CD14-positive monocyte (primary cell): Measurements from ENCODE around the gene SNX12. TPM values are rescaled to one million over a fixed set of nuclear protein-coding genes. Genes with fewer than 3 reads are reported as not detected.

ENCODE experiments used
- DNase-seq, 3 donors: peaks; one replicate each; pipeline ENCODE4 v3.0.0-alpha.2; 2011 to 2022
- H2AFZ ChIP-seq: 2 replicates; pipeline ENCODE4 v1.6.0; 2012; ENCODE audit warnings: mild to moderate bottlenecking, low read depth, low read length, inconsistent platforms; ENCODE audit not compliant: insufficient read depth, poor library complexity, severe bottlenecking
- H3K27ac ChIP-seq, 2 donors: 1 replicate in 1 of 2; 2 replicates in 1 of 2; pipeline ENCODE4 v1.5.1; 2012 to 2013; ENCODE audit warnings: low read length in 2 of 2, control low read depth in 1 of 2, inconsistent platforms in 1 of 2, low read depth in 1 of 2, mild to moderate bottlenecking in 1 of 2
- H3K27me3 ChIP-seq, 2 donors: one replicate each; pipeline versions ENCODE4 v1.6.0 to v1.6.1; 2011 to 2013; ENCODE audit warnings: low read length in 2 of 2; ENCODE audit not compliant: control insufficient read depth in 2 of 2, insufficient read depth in 2 of 2
- H3K36me3 ChIP-seq, 2 donors: replicated peaks in 1 of 2; 1 replicate in 1 of 2; 2 replicates in 1 of 2; pipeline versions ENCODE4 v1.5.1 to v1.6.1; 2012 to 2013; ENCODE audit warnings: low read length in 2 of 2, control low read depth in 1 of 2, inconsistent platforms in 1 of 2, mild to moderate bottlenecking in 1 of 2; ENCODE audit not compliant: insufficient read depth in 2 of 2, control insufficient read depth in 1 of 2
- H3K4me1 ChIP-seq, 2 donors: 1 replicate in 1 of 2; 2 replicates in 1 of 2; pipeline versions ENCODE4 v1.5.1 to v1.6.1; 2012 to 2013; ENCODE audit warnings: low read length in 2 of 2, control low read depth in 1 of 2, inconsistent platforms in 1 of 2, mild to moderate bottlenecking in 1 of 2, moderate library complexity in 1 of 2; ENCODE audit not compliant: insufficient read depth in 2 of 2, control insufficient read depth in 1 of 2
- H3K4me2 ChIP-seq: replicated peaks from 2 replicates; pipeline ENCODE3; 2012; ENCODE audit warnings: low read length, moderate library complexity, mild to moderate bottlenecking; ENCODE audit not compliant: poor library complexity, severe bottlenecking; ENCODE audit errors: extremely low read depth
- H3K4me3 ChIP-seq, 3 experiments: fragments of 200-600 bp in 1 of 3; sonication (generic) in 1 of 3; replicated peaks in 1 of 3; 1 replicate in 2 of 3; 2 replicates in 1 of 3; pipeline ENCODE4 v1.5.1; 2011 to 2013; ENCODE audit warnings: low read length in 3 of 3, mild to moderate bottlenecking in 3 of 3, control low read depth in 2 of 3, low read depth in 2 of 3, inconsistent platforms in 1 of 3, moderate library complexity in 1 of 3
- H3K79me2 ChIP-seq: 2 replicates; pipeline ENCODE4 v1.6.0; 2012; ENCODE audit warnings: mild to moderate bottlenecking, control low read depth, inconsistent platforms, low read length, moderate library complexity; ENCODE audit not compliant: insufficient read depth
- H3K9ac ChIP-seq: 2 replicates; pipeline ENCODE4 v1.6.0; 2017; ENCODE audit warnings: low read length, mild to moderate bottlenecking; ENCODE audit not compliant: insufficient read depth, poor library complexity, severe bottlenecking
- H3K9me3 ChIP-seq, 2 donors: replicated peaks in 1 of 2; 1 replicate in 1 of 2; 2 replicates in 1 of 2; pipeline versions ENCODE4 v1.5.1 to v1.6.1; 2012 to 2013; ENCODE audit warnings: low read length in 2 of 2, control low read depth in 1 of 2; ENCODE audit not compliant: control insufficient read depth in 1 of 2, insufficient read depth in 1 of 2
- H4K20me1 ChIP-seq: 2 replicates; pipeline ENCODE4 v1.6.0; 2012; ENCODE audit warnings: mild to moderate bottlenecking, low read length, control low read depth, moderate library complexity; ENCODE audit not compliant: insufficient read depth
- H3K27ac Mint-ChIP-seq, 7 donors: one replicate each; pipeline ENCODE4 v1.8.0; 2020; ENCODE audit warnings: mild to moderate bottlenecking in 7 of 7, mixed read lengths in 7 of 7, moderate library complexity in 6 of 7, inconsistent platforms in 2 of 7
- H3K27me3 Mint-ChIP-seq, 3 donors: one replicate each; pipeline ENCODE4 v1.8.0; 2021 to 2022; ENCODE audit warnings: low read depth in 3 of 3, mild to moderate bottlenecking in 3 of 3, mixed read lengths in 3 of 3, moderate library complexity in 3 of 3, inconsistent platforms in 1 of 3
- H3K36me3 Mint-ChIP-seq, 2 donors: one replicate each; pipeline ENCODE4 v1.8.0; 2020; ENCODE audit warnings: mixed read lengths in 2 of 2, inconsistent platforms in 1 of 2, mild to moderate bottlenecking in 1 of 2
- H3K4me1 Mint-ChIP-seq: one replicate; pipeline ENCODE4 v1.8.0; 2020; ENCODE audit warnings: mild to moderate bottlenecking, mixed read lengths
- H3K4me3 Mint-ChIP-seq, 2 donors: one replicate each; pipeline ENCODE4 v1.8.0; 2020; ENCODE audit warnings: mild to moderate bottlenecking in 2 of 2, mixed read lengths in 2 of 2, moderate library complexity in 1 of 2
- H3K9me3 Mint-ChIP-seq, 7 donors: one replicate each; pipeline ENCODE4 v1.8.0; 2020 to 2022; ENCODE audit warnings: mixed read lengths in 7 of 7, mild to moderate bottlenecking in 6 of 7, moderate library complexity in 6 of 7, inconsistent platforms in 2 of 7
- WGBS: methylation state at CpG from one replicate; pipeline ENCODE4 v1.1.5; 2013; ENCODE audit warnings: missing lambda C conversion rate; ENCODE audit not compliant: insufficient coverage; 5-methylcytosine and 5-hydroxymethylcytosine counted together
- intact Hi-C, 2 donors: fragments of 100-400 bp; cut with micrococcal nuclease; formaldehyde crosslinking; loops; one replicate each; pipeline versions ENCODE4 v1.15.0 to v1.15.1; 2023
- polyA plus RNA-seq, 3 donors: library from polyadenylated mRNA; depleted of rRNA in 1 of 3; unstranded in 2 of 3; stranded (reverse) in 1 of 3; fragments of 300-500 nt in 2 of 3; fragments of >200 nt in 1 of 3; fragmentation: Illumina TruSeq in 2 of 3; gene quantifications; 1 replicate in 2 of 3; 2 replicates in 1 of 3; pipeline ENCODE4 v1.2.3, GENCODE V29; 2012 to 2021
- small RNA-seq: library from RNA; depleted of rRNA; stranded (forward); fragments of <200 nt; gene quantifications from one replicate; pipeline ENCODE3, GENCODE V24; 2012; ENCODE audit warnings: low read depth; ENCODE audit not compliant: insufficient read length
- TF ChIP-seq, protein P1 (sequence below): fragments of 200-600 bp; IDR thresholded peaks from one replicate; pipeline ENCODE4 v1.8.0; 2022; ENCODE audit warnings: antibody characterized with exemption, mild to moderate bottlenecking

The SNX12 gene
- polyA plus RNA-seq, 3 donors = 4.2 to 12.9 (median 5.0) TPM

DNA sequence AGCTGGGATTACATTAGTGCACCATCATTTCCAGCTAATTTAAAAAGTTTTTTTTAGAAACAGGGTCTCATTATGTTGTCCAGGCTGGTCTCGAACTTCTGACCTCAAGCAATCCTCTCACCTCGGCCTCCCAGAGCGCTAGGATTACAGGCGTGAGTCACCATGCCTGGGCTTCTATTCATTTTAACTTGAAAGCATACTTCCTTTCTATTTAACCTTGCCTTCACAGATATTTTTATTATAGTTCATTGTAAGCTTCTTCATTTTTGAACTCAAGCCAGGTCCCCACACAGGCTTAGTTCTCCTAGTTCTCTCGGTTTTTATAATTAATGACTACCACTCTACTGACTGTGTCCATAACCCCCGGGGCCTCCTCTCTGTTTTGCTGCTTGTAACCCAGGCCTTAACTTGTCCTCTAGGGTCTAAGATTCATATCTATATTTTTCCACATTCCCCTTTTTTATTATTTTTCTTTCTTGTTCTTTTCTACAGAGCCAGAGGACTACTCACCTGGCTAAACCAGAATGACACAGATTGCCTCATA is 50.7 kb downstream of the SNX12 start:
- no peak overlapping the region for H3K4me3 ChIP-seq
- no peak overlapping the region for H3K27ac ChIP-seq
- no peaks in the 10 kb centered on the region for H3K9me3 ChIP-seq
- Mint-ChIP-seq H3K4me3 (no peak overlapping the region), H3K36me3 (peaks cover 3% of the 10 kb centered on the region in 2 donors), H3K27me3 (peaks cover 0 to 7% (median 0%) of the 10 kb centered on the region in 3 donors), H3K4me1 (no peaks in the 10 kb centered on the region), H3K27ac (no peak overlapping the region), H3K9me3 (peaks cover 0 to 3% (median 0%) of the 10 kb centered on the region in 7 donors)
- H3K79me2 ChIP-seq = no peaks in the 10 kb centered on the region
- no peak overlapping the region for H2AFZ ChIP-seq
- TF ChIP-seq, protein P1, sequence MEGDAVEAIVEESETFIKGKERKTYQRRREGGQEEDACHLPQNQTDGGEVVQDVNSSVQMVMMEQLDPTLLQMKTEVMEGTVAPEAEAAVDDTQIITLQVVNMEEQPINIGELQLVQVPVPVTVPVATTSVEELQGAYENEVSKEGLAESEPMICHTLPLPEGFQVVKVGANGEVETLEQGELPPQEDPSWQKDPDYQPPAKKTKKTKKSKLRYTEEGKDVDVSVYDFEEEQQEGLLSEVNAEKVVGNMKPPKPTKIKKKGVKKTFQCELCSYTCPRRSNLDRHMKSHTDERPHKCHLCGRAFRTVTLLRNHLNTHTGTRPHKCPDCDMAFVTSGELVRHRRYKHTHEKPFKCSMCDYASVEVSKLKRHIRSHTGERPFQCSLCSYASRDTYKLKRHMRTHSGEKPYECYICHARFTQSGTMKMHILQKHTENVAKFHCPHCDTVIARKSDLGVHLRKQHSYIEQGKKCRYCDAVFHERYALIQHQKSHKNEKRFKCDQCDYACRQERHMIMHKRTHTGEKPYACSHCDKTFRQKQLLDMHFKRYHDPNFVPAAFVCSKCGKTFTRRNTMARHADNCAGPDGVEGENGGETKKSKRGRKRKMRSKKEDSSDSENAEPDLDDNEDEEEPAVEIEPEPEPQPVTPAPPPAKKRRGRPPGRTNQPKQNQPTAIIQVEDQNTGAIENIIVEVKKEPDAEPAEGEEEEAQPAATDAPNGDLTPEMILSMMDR = no peak
- no peaks in the 10 kb centered on the region for H4K20me1 ChIP-seq
- no peak for DNase-seq
- H3K4me1 ChIP-seq = no peaks in the 10 kb centered on the region
- intact Hi-C loops = no loop called here
- H3K4me2 ChIP-seq = no peak overlapping the region
- no peak overlapping the region for H3K9ac ChIP-seq
- no peaks in the 10 kb centered on the region for H3K27me3 ChIP-seq
- no peaks in the 10 kb centered on the region for H3K36me3 ChIP-seq
- 83% methylated on average over 1 of the region's 6 CpGs for WGBS

Small RNAs within 50 kb of the gene (small RNA-seq; reads per million reads assigned to genes)
- gene CXorf65 (not detected), gene RNU1-56P (0.71 reads per million)

Other genes with a start within 250 kb of the SNX12 start
- not detected for gene TEX11, start 159.6 kb downstream of the SNX12 start, polyA plus RNA-seq
- not detected for gene SLC7A3, start 137.2 kb downstream of the SNX12 start, polyA plus RNA-seq
- 1 to 10 TPM; 1.4 to 9.2 (median 1.5) TPM for gene FOXO4, start 27.5 kb upstream of the SNX12 start, polyA plus RNA-seq
- gene CXorf65, start 38.4 kb upstream of the SNX12 start, polyA plus RNA-seq = 1 to 10 TPM in 1 of 3 donors, not detected in 2; 3.8 TPM
- 100 to 1,000 TPM in 1 of 3 donors, 10 to 100 TPM in 2; 48.3 to 105 (median 94.5) TPM for gene IL2RG, start 43.2 kb upstream of the SNX12 start, polyA plus RNA-seq
- 10 to 100 TPM in 1 of 3 donors, 1 to 10 TPM in 2; 2.4 to 17.8 (median 5.0) TPM for gene MED12, start 50.3 kb upstream of the SNX12 start, polyA plus RNA-seq
- under 1 TPM in 2 of 3 donors, not detected in 1; 0.05 to 0.80 TPM for gene NLGN3, start 76.5 kb upstream of the SNX12 start, polyA plus RNA-seq
- gene GJB1, start 154.9 kb upstream of the SNX12 start, polyA plus RNA-seq = not detected
- 10 to 100 TPM in 1 of 3 donors, 1 to 10 TPM in 2; 3.9 to 13.2 (median 4.8) TPM for gene ZMYM3, start 185.8 kb upstream of the SNX12 start, polyA plus RNA-seq
- gene NONO, start 215.3 kb upstream of the SNX12 start, polyA plus RNA-seq = 100 to 1,000 TPM; 111 to 133 (median 122) TPM
- gene ITGB1BP2, start 233.4 kb upstream of the SNX12 start, polyA plus RNA-seq = 1 to 10 TPM in 1 of 3 donors, not detected in 2; 1.2 TPM